EH (cell line): ENCODE data around the gene NTRK1.

ENCODE experiments used
- DNase-seq: peaks from one replicate; pipeline ENCODE4 v3.0.0-alpha.2; 2015; ENCODE audit warnings: low read depth

Gene NTRK1

GRCh38 chr1:156838972-156839371 lies 21.7 kb upstream of the NTRK1 start:
- no peak for DNase-seq

- no peak for DNase-seq
Observed at GRCh38 chr1:156839426-156840109, 21.1 kb upstream of the NTRK1 start.

GRCh38 chr1:156840186-156840897 lies 20.3 kb upstream of the NTRK1 start:
- no peak for DNase-seq

GRCh38 chr1:156840898-156841279 lies 19.8 kb upstream of the NTRK1 start:
- no peak for DNase-seq

GRCh38 chr1:156841295-156841855 lies 19.3 kb upstream of the NTRK1 start:
- no peak for DNase-seq

- no peak for DNase-seq
Observed at GRCh38 chr1:156842618-156843300, 17.9 kb upstream of the NTRK1 start.

GRCh38 chr1:156844102-156844501 lies 16.6 kb upstream of the NTRK1 start:
- no peak for DNase-seq

GRCh38 chr1:156844638-156845037 lies 16.0 kb upstream of the NTRK1 start:
- DNase-seq = no peak

- DNase-seq = no peak
Observed at GRCh38 chr1:156845055-156845952, 15.4 kb upstream of the NTRK1 start.

- no peak for DNase-seq
Observed at GRCh38 chr1:156845953-156846545, 14.6 kb upstream of the NTRK1 start.

- DNase-seq = no peak
Observed at GRCh38 chr1:156846643-156847042, 14.0 kb upstream of the NTRK1 start.

- no peak for DNase-seq
Observed at GRCh38 chr1:156847591-156848460, 12.8 kb upstream of the NTRK1 start.

GRCh38 chr1:156848461-156849150 lies 12.1 kb upstream of the NTRK1 start:
- DNase-seq = no peak

- no peak for DNase-seq
Observed at GRCh38 chr1:156849151-156849496, 11.5 kb upstream of the NTRK1 start.

- DNase-seq = no peak
Observed at GRCh38 chr1:156851779-156852417, 8.8 kb upstream of the NTRK1 start.

GRCh38 chr1:156852418-156852874 lies 8.2 kb upstream of the NTRK1 start:
- DNase-seq = peak; percentile 48

- DNase-seq = no peak
Observed at GRCh38 chr1:156853761-156854160, 6.9 kb upstream of the NTRK1 start.

- DNase-seq = no peak
Observed at GRCh38 chr1:156854634-156855033, 6.0 kb upstream of the NTRK1 start.

GRCh38 chr1:156856282-156856785 lies 4.3 kb upstream of the NTRK1 start:
- DNase-seq = no peak
